ENCODE data around the gene TCP11L2.
A peak's percentile ranks its signal among the peaks of the same experiment; 100 is the strongest.

Gene TCP11L2

GRCh38 chr12:106344131-106344530 is 41.6 kb downstream of the TCP11L2 start:
- DNase-seq (ENCODE audit: low read depth, low spot score) = no peak
- TF ChIP-seq, protein P1, sequence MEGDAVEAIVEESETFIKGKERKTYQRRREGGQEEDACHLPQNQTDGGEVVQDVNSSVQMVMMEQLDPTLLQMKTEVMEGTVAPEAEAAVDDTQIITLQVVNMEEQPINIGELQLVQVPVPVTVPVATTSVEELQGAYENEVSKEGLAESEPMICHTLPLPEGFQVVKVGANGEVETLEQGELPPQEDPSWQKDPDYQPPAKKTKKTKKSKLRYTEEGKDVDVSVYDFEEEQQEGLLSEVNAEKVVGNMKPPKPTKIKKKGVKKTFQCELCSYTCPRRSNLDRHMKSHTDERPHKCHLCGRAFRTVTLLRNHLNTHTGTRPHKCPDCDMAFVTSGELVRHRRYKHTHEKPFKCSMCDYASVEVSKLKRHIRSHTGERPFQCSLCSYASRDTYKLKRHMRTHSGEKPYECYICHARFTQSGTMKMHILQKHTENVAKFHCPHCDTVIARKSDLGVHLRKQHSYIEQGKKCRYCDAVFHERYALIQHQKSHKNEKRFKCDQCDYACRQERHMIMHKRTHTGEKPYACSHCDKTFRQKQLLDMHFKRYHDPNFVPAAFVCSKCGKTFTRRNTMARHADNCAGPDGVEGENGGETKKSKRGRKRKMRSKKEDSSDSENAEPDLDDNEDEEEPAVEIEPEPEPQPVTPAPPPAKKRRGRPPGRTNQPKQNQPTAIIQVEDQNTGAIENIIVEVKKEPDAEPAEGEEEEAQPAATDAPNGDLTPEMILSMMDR (IDR thresholded peaks at IDR 0.05; ENCODE audit: low read depth, low read length) = no peak
- H3K4me3 ChIP-seq (ENCODE audit: low read depth, low read length) = no peak overlapping the region
- in situ Hi-C loops (cut with HindIII; ENCODE audit: low sequenced_read_pairs) = no loop called here

- TF ChIP-seq, protein P1 (IDR thresholded peaks at IDR 0.05; ENCODE audit: low read depth, low read length) = peak; percentile 52
- in situ Hi-C loops (cut with HindIII; ENCODE audit: low sequenced_read_pairs) = no loop called here
- H3K4me3 ChIP-seq (ENCODE audit: low read depth, low read length) = no peak overlapping the region
- peak; percentile 68 for DNase-seq (ENCODE audit: low read depth, low spot score)
Measured at GRCh38 chr12:106345746-106346145, 43.2 kb downstream of the TCP11L2 start.

DNA sequence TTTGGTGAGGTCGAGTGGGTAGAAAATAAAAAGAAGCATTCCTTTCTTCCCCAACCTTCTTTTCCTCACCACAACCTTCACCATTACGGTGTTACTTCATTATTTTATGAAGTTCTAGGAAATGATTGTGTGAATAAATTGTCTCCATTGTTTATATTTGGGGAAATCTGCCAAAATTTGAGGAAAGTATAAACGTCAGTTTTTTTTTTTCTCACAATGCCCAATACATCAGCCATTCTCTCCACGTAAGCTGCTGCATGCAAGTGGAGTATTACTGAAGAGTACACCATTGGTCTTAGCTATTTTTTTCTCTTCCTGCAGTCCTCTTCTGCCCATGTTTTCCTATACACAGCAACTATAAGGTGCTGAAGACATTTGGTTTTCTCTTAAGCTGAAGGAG is 45.9 kb downstream of the TCP11L2 start:
- TF ChIP-seq, protein P1 (IDR thresholded peaks at IDR 0.05; ENCODE audit: low read depth, low read length) = no peak
- no peak overlapping the region for H3K4me3 ChIP-seq (ENCODE audit: low read depth, low read length)
- in situ Hi-C loops (cut with HindIII; ENCODE audit: low sequenced_read_pairs) = no loop called here
- no peak for DNase-seq (ENCODE audit: low read depth, low spot score)

DNA sequence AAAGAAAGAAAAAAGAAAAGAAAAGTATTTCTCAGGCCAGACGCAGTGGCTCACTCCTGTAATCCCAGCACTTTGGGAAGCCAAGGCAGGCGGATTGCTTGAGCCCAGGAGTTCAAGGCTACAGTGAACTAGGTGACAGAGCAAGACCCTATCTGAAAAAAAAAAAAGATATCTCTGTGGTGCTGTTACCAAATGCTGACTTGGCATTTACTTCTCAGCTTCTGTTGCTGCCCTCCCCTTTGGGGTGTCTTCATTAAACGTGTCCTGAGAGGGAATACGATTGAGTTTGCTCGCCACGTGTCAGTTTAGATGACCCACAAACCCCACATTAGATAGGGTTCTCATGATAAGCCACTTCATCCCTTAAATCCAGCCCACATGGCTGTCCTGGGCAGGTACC is 50.6 kb downstream of the TCP11L2 start:
- in situ Hi-C loops (cut with HindIII; ENCODE audit: low sequenced_read_pairs) = no loop called here
- TF ChIP-seq, protein P1 (IDR thresholded peaks at IDR 0.05; ENCODE audit: low read depth, low read length) = no peak
- no peak overlapping the region for H3K4me3 ChIP-seq (ENCODE audit: low read depth, low read length)
- DNase-seq (ENCODE audit: low read depth, low spot score) = no peak

GRCh38 chr12:106357549-106358395 is 55.2 kb downstream of the TCP11L2 start, which contains the start of gene POLR3B:
Gene POLR3B (plus strand): TSS chr12:106357748. CDS start chr12:106357880, 132 bp downstream.
- H3K4me3 ChIP-seq (ENCODE audit: low read depth, low read length) = peak within 1 kb of the TSS; percentile 59
- in situ Hi-C loops (cut with HindIII; ENCODE audit: low sequenced_read_pairs) = no loop called here
- TF ChIP-seq, protein P1 (IDR thresholded peaks at IDR 0.05; ENCODE audit: low read depth, low read length) = peak; percentile 93
- peak; percentile 98 for DNase-seq (ENCODE audit: low read depth, low spot score)

DNA sequence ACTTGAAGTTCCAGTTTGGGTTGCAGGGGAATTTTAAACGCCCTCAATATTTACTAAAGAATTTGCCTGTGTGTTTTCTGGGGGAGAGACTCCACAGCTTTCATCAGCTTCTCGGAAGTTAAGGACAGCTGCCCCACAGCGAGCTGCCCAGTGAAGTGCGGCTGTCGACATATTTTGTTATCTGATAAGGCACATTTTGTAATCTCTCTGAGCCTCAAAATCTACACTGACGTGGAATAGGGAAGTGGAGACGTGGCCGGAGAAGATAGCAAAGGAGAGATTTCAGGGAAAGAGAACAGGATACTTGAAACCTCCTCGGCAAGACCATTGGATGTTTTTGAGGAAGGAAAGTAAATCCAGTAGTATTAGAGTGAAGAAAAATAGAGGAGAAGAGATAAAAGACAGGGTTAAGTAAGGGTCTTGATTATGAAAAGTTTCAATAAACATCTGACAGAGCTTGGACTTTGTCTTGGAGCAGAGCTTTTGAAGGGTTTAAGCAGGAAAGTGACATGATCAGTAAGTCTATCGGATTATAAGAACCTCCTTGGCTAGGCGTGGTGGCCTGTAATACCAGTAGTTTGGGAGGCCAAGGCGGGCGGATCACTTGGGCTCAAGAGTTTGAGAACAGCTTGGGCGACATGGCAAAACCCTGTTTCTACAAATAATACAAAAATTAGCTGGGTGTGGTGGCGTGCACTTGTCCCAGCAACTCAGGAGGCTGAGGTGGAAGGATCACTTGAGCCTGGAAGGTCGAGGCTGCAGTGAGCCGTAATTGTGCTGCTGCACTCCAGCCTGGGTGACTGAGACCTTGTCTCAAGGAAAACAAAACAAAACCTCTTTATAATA is 56.1 kb downstream of the TCP11L2 start:
- in situ Hi-C loops (cut with HindIII; ENCODE audit: low sequenced_read_pairs) = no loop called here
- peak overlapping the region; percentile 59 for H3K4me3 ChIP-seq (ENCODE audit: low read depth, low read length)
- no peak for DNase-seq (ENCODE audit: low read depth, low spot score)
- TF ChIP-seq, protein P1 (IDR thresholded peaks at IDR 0.05; ENCODE audit: low read depth, low read length) = no peak
